ENCODE data around the gene CYLD. TPM values are rescaled to one million over a fixed set of nuclear protein-coding genes. Genes with fewer than 3 reads are reported as not detected.

CYLD gene
- polyA plus RNA-seq, 1 donor from 2014 or later = 27.6 TPM

- no peak for TF ChIP-seq RAD21 (conservative IDR thresholded peaks at IDR 0.05)
- no peak for TF ChIP-seq MXI1 (conservative IDR thresholded peaks at IDR 0.05; ENCODE audit: poor library complexity, severe bottlenecking)
- no peak for TF ChIP-seq EZH2 (IDR thresholded peaks at IDR 0.05; ENCODE audit: borderline replicate concordance, insufficient read depth, low read length, poor library complexity, severe bottlenecking)
- TF ChIP-seq, protein P1, sequence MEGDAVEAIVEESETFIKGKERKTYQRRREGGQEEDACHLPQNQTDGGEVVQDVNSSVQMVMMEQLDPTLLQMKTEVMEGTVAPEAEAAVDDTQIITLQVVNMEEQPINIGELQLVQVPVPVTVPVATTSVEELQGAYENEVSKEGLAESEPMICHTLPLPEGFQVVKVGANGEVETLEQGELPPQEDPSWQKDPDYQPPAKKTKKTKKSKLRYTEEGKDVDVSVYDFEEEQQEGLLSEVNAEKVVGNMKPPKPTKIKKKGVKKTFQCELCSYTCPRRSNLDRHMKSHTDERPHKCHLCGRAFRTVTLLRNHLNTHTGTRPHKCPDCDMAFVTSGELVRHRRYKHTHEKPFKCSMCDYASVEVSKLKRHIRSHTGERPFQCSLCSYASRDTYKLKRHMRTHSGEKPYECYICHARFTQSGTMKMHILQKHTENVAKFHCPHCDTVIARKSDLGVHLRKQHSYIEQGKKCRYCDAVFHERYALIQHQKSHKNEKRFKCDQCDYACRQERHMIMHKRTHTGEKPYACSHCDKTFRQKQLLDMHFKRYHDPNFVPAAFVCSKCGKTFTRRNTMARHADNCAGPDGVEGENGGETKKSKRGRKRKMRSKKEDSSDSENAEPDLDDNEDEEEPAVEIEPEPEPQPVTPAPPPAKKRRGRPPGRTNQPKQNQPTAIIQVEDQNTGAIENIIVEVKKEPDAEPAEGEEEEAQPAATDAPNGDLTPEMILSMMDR (IDR thresholded peaks at IDR 0.05; ENCODE audit: poor library complexity, severe bottlenecking) = no peak
- TF ChIP-seq, protein P2, sequence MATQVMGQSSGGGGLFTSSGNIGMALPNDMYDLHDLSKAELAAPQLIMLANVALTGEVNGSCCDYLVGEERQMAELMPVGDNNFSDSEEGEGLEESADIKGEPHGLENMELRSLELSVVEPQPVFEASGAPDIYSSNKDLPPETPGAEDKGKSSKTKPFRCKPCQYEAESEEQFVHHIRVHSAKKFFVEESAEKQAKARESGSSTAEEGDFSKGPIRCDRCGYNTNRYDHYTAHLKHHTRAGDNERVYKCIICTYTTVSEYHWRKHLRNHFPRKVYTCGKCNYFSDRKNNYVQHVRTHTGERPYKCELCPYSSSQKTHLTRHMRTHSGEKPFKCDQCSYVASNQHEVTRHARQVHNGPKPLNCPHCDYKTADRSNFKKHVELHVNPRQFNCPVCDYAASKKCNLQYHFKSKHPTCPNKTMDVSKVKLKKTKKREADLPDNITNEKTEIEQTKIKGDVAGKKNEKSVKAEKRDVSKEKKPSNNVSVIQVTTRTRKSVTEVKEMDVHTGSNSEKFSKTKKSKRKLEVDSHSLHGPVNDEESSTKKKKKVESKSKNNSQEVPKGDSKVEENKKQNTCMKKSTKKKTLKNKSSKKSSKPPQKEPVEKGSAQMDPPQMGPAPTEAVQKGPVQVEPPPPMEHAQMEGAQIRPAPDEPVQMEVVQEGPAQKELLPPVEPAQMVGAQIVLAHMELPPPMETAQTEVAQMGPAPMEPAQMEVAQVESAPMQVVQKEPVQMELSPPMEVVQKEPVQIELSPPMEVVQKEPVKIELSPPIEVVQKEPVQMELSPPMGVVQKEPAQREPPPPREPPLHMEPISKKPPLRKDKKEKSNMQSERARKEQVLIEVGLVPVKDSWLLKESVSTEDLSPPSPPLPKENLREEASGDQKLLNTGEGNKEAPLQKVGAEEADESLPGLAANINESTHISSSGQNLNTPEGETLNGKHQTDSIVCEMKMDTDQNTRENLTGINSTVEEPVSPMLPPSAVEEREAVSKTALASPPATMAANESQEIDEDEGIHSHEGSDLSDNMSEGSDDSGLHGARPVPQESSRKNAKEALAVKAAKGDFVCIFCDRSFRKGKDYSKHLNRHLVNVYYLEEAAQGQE (IDR thresholded peaks at IDR 0.05; ENCODE audit: borderline replicate concordance) = no peak
- no peak for TF ChIP-seq SMC3 (conservative IDR thresholded peaks at IDR 0.05; ENCODE audit: poor library complexity)
- TF ChIP-seq EP300 (conservative IDR thresholded peaks at IDR 0.05; ENCODE audit: poor library complexity, severe bottlenecking) = no peak
- no peak for TF ChIP-seq POLR2AphosphoS5 (IDR thresholded peaks at IDR 0.05)
- no peak for TF ChIP-seq TAF1 (IDR thresholded peaks at IDR 0.05; ENCODE audit: low read depth)
- no peaks in the 10 kb centered on the region for H3F3A ChIP-seq (ENCODE audit: insufficient read depth, low read length, poor library complexity, severe bottlenecking)
- H2AFZ ChIP-seq (ENCODE audit: low read depth, low read length) = no peak overlapping the region
- H3K27me3 ChIP-seq (ENCODE audit: insufficient read depth, low read depth, low read length) = no peaks in the 10 kb centered on the region
- no peaks in the 10 kb centered on the region for H4K20me1 ChIP-seq (ENCODE audit: insufficient read depth)
- H3K27ac ChIP-seq (ENCODE audit: low read length) = no peak overlapping the region
- no peak overlapping the region for H3K9ac ChIP-seq (ENCODE audit: low read length)
- H3K9me2 ChIP-seq (ENCODE audit: insufficient read depth, low read length) = no peaks in the 10 kb centered on the region
- H3K4me3 ChIP-seq (ENCODE audit: low read length) = no peak overlapping the region
- no peaks in the 10 kb centered on the region for H3K79me2 ChIP-seq (replicated peaks; ENCODE audit: insufficient read depth, low read length)
- H3K9me3 ChIP-seq (ENCODE audit: low read length) = no peaks in the 10 kb centered on the region
- H3K36me3 ChIP-seq (ENCODE audit: insufficient read depth, low read length) = no peaks in the 10 kb centered on the region
- no peak overlapping the region for H3K4me2 ChIP-seq (ENCODE audit: low read length)
Observed at GRCh38 chr16:50814052-50814451, 72.2 kb downstream of the CYLD start.

DNA sequence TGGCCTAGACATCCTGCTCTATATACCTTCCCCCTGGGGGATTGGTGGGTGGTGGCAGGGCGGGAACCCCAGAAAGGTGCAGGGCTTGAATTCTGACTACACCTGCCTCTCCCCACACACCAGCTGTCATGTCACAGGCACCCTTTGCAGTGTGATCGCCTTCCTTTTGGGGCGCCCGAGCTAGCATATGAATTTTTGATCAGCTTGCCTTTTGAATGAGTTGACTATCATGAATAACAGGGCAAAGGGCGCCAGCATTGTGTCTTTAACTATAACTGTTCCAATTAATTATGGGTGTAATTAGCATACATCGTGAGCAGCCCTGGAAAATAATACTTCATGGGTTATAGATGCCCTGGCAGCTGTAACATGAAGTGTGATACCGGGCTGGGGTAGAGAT is 72.7 kb downstream of the CYLD start:
- Histone ChIP-seq H3K27me3 (ENCODE audit: insufficient read depth, low read depth, low read length) (no peaks in the 10 kb centered on the region), H3K27ac (ENCODE audit: low read length) (no peak overlapping the region), H3F3A (ENCODE audit: insufficient read depth, low read length, poor library complexity, severe bottlenecking) (no peaks in the 10 kb centered on the region), H3K9me2 (ENCODE audit: insufficient read depth, low read length) (no peaks in the 10 kb centered on the region), H3K9ac (ENCODE audit: low read length) (no peak overlapping the region), H2AFZ (ENCODE audit: low read depth, low read length) (no peak overlapping the region), H3K36me3 (ENCODE audit: insufficient read depth, low read length) (no peaks in the 10 kb centered on the region), H3K4me2 (ENCODE audit: low read length) (no peak overlapping the region), H4K20me1 (ENCODE audit: insufficient read depth) (no peaks in the 10 kb centered on the region), H3K79me2 (replicated peaks; ENCODE audit: insufficient read depth, low read length) (no peaks in the 10 kb centered on the region), H3K9me3 (ENCODE audit: low read length) (no peaks in the 10 kb centered on the region), H3K4me3 (ENCODE audit: low read length) (no peak overlapping the region)
- TF ChIP-seq, protein P2 (IDR thresholded peaks at IDR 0.05; ENCODE audit: borderline replicate concordance) = no peak
- TF ChIP-seq EZH2 (IDR thresholded peaks at IDR 0.05; ENCODE audit: borderline replicate concordance, insufficient read depth, low read length, poor library complexity, severe bottlenecking) (no peak), EP300 (conservative IDR thresholded peaks at IDR 0.05; ENCODE audit: poor library complexity, severe bottlenecking) (no peak), TAF1 (IDR thresholded peaks at IDR 0.05; ENCODE audit: low read depth) (no peak), POLR2AphosphoS5 (IDR thresholded peaks at IDR 0.05) (no peak), RAD21 (conservative IDR thresholded peaks at IDR 0.05) (no peak), MXI1 (conservative IDR thresholded peaks at IDR 0.05; ENCODE audit: poor library complexity, severe bottlenecking) (no peak), SMC3 (conservative IDR thresholded peaks at IDR 0.05; ENCODE audit: poor library complexity) (no peak)
- TF ChIP-seq, protein P1 (IDR thresholded peaks at IDR 0.05; ENCODE audit: poor library complexity, severe bottlenecking) = no peak

Data from neural cell (in vitro differentiated cells).